RCC 7860 (cell line): ENCODE data around the gene GRID1.
"Not testable (repeated sequence)": the region's sequence is repeated elsewhere in the genome, so short reads cannot be mapped to it uniquely, and the experiment has no call there.

Source experiments
- DNase-seq: peaks from one replicate; pipeline ENCODE4 v3.0.0-alpha.2; 2015; ENCODE audit warnings: low spot score
- FAIRE-seq: peaks from 2 replicates; lab custom pipeline; 2012; peaks lifted over from hg19 to GRCh38; lab: Jason Lieb, UNC

Gene GRID1

GRCh38 chr10:86392723-86393094, 26.1 kb upstream of the GRID1 start:
- DNase-seq (no peak), FAIRE-seq (no peak)

GRCh38 chr10:86391986-86392722, 25.6 kb upstream of the GRID1 start:
- no peak for FAIRE-seq

GRCh38 chr10:86391236-86391840, 24.7 kb upstream of the GRID1 start:
- DNase-seq, result no peak
- FAIRE-seq, result no peak

More at GRCh38 chr10:86391986-86392722, 25.6 kb upstream of the GRID1 start:
- no peak for DNase-seq

- FAIRE-seq (no peak), DNase-seq (no peak)
Observed at GRCh38 chr10:86390337-86391120, 23.9 kb upstream of the GRID1 start.

- no peak for DNase-seq
- FAIRE-seq, result no peak
Observed at GRCh38 chr10:86389441-86390193, 23.0 kb upstream of the GRID1 start.

- FAIRE-seq, DNase-seq: not testable (repeated sequence)
Observed at GRCh38 chr10:86389109-86389440, 22.5 kb upstream of the GRID1 start.

- FAIRE-seq, result no peak
- DNase-seq, result no peak
Observed at GRCh38 chr10:86388119-86388704, 21.6 kb upstream of the GRID1 start.

- FAIRE-seq (no peak), DNase-seq (no peak)
Observed at GRCh38 chr10:86387178-86387794, 20.7 kb upstream of the GRID1 start.

- FAIRE-seq, result no peak
Observed at GRCh38 chr10:86385806-86386205, 19.2 kb upstream of the GRID1 start.

GRCh38 chr10:86377797-86378146, 11.2 kb upstream of the GRID1 start:
- no peak for FAIRE-seq
- no peak for DNase-seq

More at GRCh38 chr10:86385806-86386205, 19.2 kb upstream of the GRID1 start:
- no peak for DNase-seq

- FAIRE-seq (no peak), DNase-seq (peak; percentile 21)
Observed at GRCh38 chr10:86376852-86377796, 10.5 kb upstream of the GRID1 start.

GRCh38 chr10:86376403-86376802, 9.8 kb upstream of the GRID1 start:
- no peak for DNase-seq
- no peak for FAIRE-seq

GRCh38 chr10:86375204-86375603, 8.6 kb upstream of the GRID1 start:
- DNase-seq (no peak), FAIRE-seq (no peak)

GRCh38 chr10:86374664-86375063, 8.1 kb upstream of the GRID1 start:
- FAIRE-seq (no peak), DNase-seq (no peak)

- FAIRE-seq, result no peak
- DNase-seq, result no peak
Observed at GRCh38 chr10:86373828-86374227, 7.2 kb upstream of the GRID1 start.

GRCh38 chr10:86373251-86373650, 6.7 kb upstream of the GRID1 start:
- DNase-seq, result no peak
- FAIRE-seq, result no peak

GRCh38 chr10:86372784-86373239, 6.2 kb upstream of the GRID1 start:
- DNase-seq (no peak), FAIRE-seq (no peak)

- FAIRE-seq (no peak), DNase-seq (no peak)
Observed at GRCh38 chr10:86372119-86372783, 5.7 kb upstream of the GRID1 start.

- FAIRE-seq (no peak), DNase-seq (no peak)
Observed at GRCh38 chr10:86371691-86372090, 5.1 kb upstream of the GRID1 start.
